ENCODE results near the gene SEMA5B.

- TF ChIP-seq, protein P1, sequence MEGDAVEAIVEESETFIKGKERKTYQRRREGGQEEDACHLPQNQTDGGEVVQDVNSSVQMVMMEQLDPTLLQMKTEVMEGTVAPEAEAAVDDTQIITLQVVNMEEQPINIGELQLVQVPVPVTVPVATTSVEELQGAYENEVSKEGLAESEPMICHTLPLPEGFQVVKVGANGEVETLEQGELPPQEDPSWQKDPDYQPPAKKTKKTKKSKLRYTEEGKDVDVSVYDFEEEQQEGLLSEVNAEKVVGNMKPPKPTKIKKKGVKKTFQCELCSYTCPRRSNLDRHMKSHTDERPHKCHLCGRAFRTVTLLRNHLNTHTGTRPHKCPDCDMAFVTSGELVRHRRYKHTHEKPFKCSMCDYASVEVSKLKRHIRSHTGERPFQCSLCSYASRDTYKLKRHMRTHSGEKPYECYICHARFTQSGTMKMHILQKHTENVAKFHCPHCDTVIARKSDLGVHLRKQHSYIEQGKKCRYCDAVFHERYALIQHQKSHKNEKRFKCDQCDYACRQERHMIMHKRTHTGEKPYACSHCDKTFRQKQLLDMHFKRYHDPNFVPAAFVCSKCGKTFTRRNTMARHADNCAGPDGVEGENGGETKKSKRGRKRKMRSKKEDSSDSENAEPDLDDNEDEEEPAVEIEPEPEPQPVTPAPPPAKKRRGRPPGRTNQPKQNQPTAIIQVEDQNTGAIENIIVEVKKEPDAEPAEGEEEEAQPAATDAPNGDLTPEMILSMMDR (conservative IDR thresholded peaks at IDR 0.05; ENCODE audit: low read length) = no peak
- TF ChIP-seq EZH2phosphoT487 (IDR thresholded peaks at IDR 0.05; ENCODE audit: borderline replicate concordance, low read depth, low read length) = no peak
These were observed 40.8 kb downstream of the SEMA5B start for GRCh38 chr3:122986693-122987179.
